Stimulated activated CD4-positive, alpha-beta T cell treated with anti-CD3 and anti-CD28 coated beads, Interleukin-2, amount 100 ng/mL, for 48 hours (primary cell): ENCODE data around the gene CREG2.

ENCODE experiments used
- DNase-seq, 2 donors: peaks; one replicate each; pipeline ENCODE4 v3.0.0-alpha.2; 2020

CREG2 gene

DNA sequence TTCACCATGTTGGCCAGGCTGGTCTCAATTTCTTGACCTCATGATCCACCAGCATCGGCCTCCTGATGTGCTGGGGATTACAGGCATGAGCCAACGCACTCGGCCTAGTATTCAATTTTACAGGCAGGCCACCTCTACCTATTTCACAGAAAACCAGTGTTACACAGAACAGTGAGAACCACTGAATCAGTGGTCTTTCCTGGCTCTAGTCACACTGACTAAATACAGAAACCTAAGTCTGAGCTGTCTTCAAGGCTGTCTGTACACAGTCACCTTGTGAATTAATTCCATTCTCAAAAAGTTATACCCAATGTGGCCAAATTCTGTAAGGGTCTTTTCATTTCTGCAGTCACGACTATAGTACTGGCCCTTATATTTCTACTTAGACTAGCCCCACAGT, 82.3 kb downstream of the CREG2 start:
- no peak for DNase-seq

DNA sequence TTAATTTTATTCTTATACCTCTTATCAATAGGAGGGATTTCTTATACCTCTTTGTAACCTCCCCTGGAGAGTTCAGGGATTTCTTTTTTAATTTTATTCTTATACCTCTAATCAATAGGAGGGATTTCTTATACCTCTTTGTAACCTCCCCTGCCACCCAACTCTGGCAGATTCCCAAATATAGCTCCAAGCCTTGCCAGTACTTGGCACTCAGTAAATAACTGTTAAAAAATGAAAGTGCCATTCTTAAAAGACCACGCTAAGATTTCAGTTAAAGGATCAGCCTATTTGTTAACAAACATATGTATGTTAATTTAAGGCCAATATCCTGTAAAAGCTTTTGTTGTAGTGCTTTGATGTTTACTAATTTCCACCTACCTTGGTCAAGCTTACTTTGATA, 83.6 kb downstream of the CREG2 start:
- no peak for DNase-seq

DNA sequence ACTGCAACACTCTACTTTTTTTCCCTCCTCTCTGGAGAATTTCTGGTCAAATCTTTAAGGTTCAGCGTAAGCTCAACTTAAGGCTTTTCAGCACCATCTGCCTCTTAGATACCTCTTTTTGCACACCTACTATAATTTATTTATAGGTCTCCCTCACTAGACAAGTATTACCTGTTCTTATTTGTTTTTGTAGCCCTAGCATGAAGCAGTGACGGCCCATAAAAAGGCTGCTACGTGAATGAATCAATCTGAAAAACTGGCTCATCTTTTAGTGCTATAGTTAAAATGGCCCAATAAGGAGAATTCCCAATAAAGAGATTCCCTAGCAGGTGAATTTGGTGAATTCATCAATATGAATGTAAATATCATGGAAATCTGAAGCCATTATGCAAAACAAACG, 85.3 kb downstream of the CREG2 start:
- DNase-seq: no peak

DNA sequence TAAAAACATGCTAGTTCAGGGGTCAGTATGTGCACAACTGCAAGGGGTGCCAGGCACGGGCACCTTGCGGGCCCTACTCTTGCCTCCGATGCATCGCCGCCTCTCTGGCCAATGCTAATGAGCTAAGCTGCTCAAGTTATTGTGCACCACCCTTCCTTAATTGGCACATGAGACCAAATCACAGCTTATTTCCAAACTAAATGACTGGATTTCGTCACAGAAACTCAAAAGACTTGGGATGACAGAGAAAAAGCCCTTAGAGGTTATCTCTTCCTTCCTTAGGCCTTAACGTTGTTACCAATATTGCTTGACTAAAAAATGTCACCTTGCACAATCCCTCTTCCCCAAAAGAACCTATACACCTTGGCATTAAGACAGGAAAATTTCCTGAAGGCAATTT, 86.5 kb downstream of the CREG2 start:
- no peak for DNase-seq

DNA sequence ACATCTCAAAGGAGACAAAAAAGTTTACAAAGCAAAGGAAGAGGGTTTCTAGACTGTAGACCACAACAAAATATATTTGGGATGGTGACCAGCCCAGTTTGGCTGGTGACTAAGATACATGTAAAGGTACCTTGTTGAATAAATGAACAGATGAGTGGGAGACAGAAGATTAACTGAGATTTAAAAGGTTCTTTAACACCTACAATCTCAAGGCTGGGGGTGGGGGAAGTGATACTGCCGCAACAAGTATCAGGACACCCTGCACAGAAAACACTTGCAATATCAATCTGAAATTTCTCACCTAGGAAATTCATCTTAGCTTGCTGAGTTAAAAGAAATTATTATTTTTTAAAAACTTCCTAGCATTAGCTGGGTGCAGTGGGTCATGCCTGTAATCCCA, 87.1 kb downstream of the CREG2 start:
- DNase-seq: no peak

DNA sequence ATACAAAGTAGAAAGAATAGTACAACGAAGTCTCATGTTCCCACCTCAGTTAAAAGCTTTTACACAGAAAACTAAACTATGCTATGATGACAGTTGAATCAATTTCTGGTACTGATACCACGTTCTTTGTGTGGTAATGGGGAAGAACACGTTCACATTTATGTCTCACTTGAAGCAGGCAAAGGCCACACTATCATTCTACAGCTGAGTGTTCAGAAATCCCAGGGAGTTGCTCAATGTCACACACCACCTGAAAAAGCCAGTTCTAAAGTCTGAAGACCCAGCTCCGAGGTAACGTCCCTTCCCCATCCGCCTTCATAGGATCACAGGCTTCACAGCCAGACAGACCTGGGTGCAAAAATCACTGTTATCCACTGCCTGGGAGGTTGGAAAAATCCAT, 87.7 kb downstream of the CREG2 start:
- DNase-seq: no peak

DNA sequence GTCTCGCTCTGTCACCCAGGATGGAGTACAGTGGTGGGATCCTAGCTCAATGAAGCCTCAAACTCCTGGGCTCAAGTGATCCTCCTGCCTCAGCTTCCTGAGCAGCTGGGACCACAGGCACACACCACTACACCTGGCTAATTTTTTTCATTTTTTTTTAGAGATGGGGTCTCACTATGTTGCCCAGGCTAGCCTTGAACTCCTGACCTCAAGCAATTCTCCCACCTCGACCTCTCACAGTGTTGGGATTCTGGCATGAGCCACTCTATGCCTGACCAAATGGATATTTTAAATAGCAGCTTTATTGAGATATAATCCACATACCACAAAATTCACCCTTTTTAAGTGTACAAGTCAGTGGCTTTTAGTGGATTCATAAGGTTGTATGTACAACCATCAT, 89.9 kb downstream of the CREG2 start:
- no peak for DNase-seq

DNA sequence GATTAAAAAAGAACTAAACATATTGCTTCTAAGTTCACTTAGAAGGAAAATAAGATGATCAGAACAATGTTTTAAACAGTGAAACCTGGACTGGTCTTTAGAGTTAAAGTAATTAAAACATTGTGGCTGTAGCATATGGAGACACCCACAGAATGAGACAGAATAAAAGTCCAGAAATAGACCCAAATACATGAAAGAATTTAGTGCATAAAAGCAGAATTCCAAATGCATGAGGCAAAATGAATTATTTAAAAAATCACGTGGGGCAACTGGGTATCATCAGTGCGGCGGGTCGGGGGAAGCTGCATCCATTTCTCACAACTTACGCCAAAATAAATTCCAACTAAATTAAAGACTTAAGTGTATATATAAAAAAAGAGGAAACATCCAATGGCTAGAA, 90.9 kb downstream of the CREG2 start:
- DNase-seq: no peak

DNA sequence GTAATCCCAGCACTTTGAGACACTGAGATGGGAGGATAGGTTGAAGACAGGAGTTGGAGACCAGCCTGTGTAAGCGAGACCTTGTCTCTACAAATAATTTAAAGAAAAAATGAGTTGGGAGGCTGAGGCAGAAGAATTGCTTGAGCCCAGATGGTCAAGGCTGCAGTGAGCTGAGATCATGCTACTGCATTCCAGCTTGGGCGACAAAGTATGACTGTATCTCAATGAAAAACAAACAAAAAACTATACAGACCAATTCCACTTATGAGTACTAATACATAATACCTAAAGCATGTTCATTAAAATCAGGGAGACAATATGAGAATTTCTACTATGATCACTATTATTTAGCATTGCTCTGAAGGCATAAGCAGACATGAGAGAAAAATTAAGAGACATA, 91.4 kb downstream of the CREG2 start:
- DNase-seq: no peak
